Measurements from ENCODE around the gene MKRN2.
"Not testable (repeated sequence)": the region's sequence is repeated elsewhere in the genome, so short reads cannot be mapped to it uniquely, and the experiment has no call there.

The MKRN2 gene

GRCh38 chr3:12627370-12627769, 70.5 kb downstream of the MKRN2 start:
- in situ Hi-C loops (cut with MboI; ENCODE audit: low sequenced_read_pairs) = no loop called here

GRCh38 chr3:12628813-12629212, 71.9 kb downstream of the MKRN2 start:
- in situ Hi-C loops (cut with MboI; ENCODE audit: low sequenced_read_pairs) = no loop called here

GRCh38 chr3:12629560-12629959, 72.7 kb downstream of the MKRN2 start:
- in situ Hi-C loops (cut with MboI; ENCODE audit: low sequenced_read_pairs) = no loop called here

GRCh38 chr3:12630292-12630691, 73.4 kb downstream of the MKRN2 start:
- in situ Hi-C loops (cut with MboI; ENCODE audit: low sequenced_read_pairs) = no loop called here

- in situ Hi-C loops (cut with MboI; ENCODE audit: low sequenced_read_pairs) = not testable (repeated sequence)
Measured at GRCh38 chr3:12630843-12631242, 74.0 kb downstream of the MKRN2 start.

GRCh38 chr3:12632523-12632922, 75.6 kb downstream of the MKRN2 start:
- in situ Hi-C loops (cut with MboI; ENCODE audit: low sequenced_read_pairs) = no loop called here

- in situ Hi-C loops (cut with MboI; ENCODE audit: low sequenced_read_pairs) = no loop called here
Measured at GRCh38 chr3:12633108-12633507, 76.2 kb downstream of the MKRN2 start.
